ENCODE measurements around the gene RFFL. TPM values are rescaled to one million over a fixed set of nuclear protein-coding genes. Genes with fewer than 3 reads are reported as not detected.

Gene RFFL
- polyA plus RNA-seq, 2 of the 4 experiments (the other 2 are of a cell fraction): 22.7 to 35.5 TPM

- POLR2A ChIA-PET: interaction anchor here (2.3 kb wide), 1 partner anchor 17 kb away, joined by 10 read pairs; the partner anchor contains the start of gene RFFL
- no peak for ATAC-seq
- no peaks in the 10 kb centered on the region for H3K9me3 ChIP-seq
- no peak for DNase-seq (ENCODE audit: low read depth in 1 of 2, low spot score in 1 of 2)
- peak overlapping the region; percentile 88 to 96 for H3K27ac ChIP-seq
- CTCF ChIA-PET: interaction anchor here (0.9 to 2.7 kb wide), 8 partner anchors 8 to 83 kb away, joined by 3 to 13 read pairs (median 4); no protein-coding TSS in a partner anchor
- WGBS (ENCODE audit: missing lambda C conversion rate): 31% methylated on average over 1 of the region's 1 CpG
- peak overlapping the region; percentile 90 for H3K4me2 ChIP-seq
- no peak overlapping the region for H3K4me3 ChIP-seq
- H3K4me1 ChIP-seq: peaks cover 95% of the 10 kb centered on the region
- FAIRE-seq: no peak
- TF ChIP-seq RARB (CRISPR knock-in tag; IDR thresholded peaks at IDR 0.05) (no peak), RCOR1 (IDR thresholded peaks at IDR 0.05; ENCODE audit: low read depth, low read length) (no peak), JUN (IDR thresholded peaks at IDR 0.05) (no peak), BCL3 (IDR thresholded peaks at IDR 0.05) (no peak), NR3C1 (IDR thresholded peaks at IDR 0.05) (no peak), KDM5A (IDR thresholded peaks at IDR 0.05) (no peak), HOXA7 (CRISPR knock-in tag; IDR thresholded peaks at IDR 0.05) (no peak)
These were observed 17.0 kb upstream of the RFFL start for GRCh38 chr17:35080536-35080935.

GRCh38 chr17:35079547-35080423 lies 16.3 kb upstream of the RFFL start:
- WGBS (ENCODE audit: missing lambda C conversion rate): 96% methylated on average over 1 of the region's 1 CpG
- ChIA-PET POLR2A (interaction anchor here (1.2 to 2.3 kb wide), 2 partner anchors 10 to 17 kb away, joined by 4 to 10 read pairs; partner anchors contain the start of gene RFFL), CTCF (interaction anchor here (0.6 to 2.7 kb wide), 11 partner anchors 8 to 684 kb away, joined by 3 to 13 read pairs (median 4); no protein-coding TSS in a partner anchor)
- peak overlapping the region; percentile 90 for H3K4me2 ChIP-seq
- peaks cover 95% of the 10 kb centered on the region for H3K4me1 ChIP-seq
- H3K9me3 ChIP-seq: no peaks in the 10 kb centered on the region
- H3K27ac ChIP-seq: peak overlapping the region; percentile 88 to 96
- ATAC-seq (peak; percentile 74 to 80; a peak in 5 of 6 replicates), DNase-seq (ENCODE audit: low read depth in 1 of 2, low spot score in 1 of 2) (peak in 1 of 2 experiments; percentile 82), FAIRE-seq (peak; percentile 74)
- H3K4me3 ChIP-seq: no peak overlapping the region
- TF ChIP-seq FOSB (CRISPR knock-in tag; IDR thresholded peaks at IDR 0.05): 0 out of 2 replicates have a peak, but pooled peaks have one; percentile 44
- no peak for TF ChIP-seq HOXA7 (CRISPR knock-in tag; IDR thresholded peaks at IDR 0.05)
- TF ChIP-seq BHLHE40 (IDR thresholded peaks at IDR 0.05; ENCODE audit: low read depth, low read length): no peak
- TF ChIP-seq CTCF (IDR thresholded peaks at IDR 0.05): no peak
- TF ChIP-seq HOXB13 (CRISPR knock-in tag; IDR thresholded peaks at IDR 0.05; ENCODE audit: low read depth): no peak
- TF ChIP-seq CEBPB (IDR thresholded peaks at IDR 0.05): peak; percentile 45 to 72; a peak in 3 of 4 replicates
- no peak for TF ChIP-seq PHF8 (IDR thresholded peaks at IDR 0.05; ENCODE audit: borderline replicate concordance, low read depth)
- TF ChIP-seq POLR2AphosphoS2 (conservative IDR thresholded peaks at IDR 0.05; ENCODE audit: low read length): no peak
- TF ChIP-seq PBX3 (IDR thresholded peaks at IDR 0.05): no peak; the same call in 1 of the 2 replicates
- TF ChIP-seq KDM1A (IDR thresholded peaks at IDR 0.05; ENCODE audit: low read depth): no peak
- TF ChIP-seq USF2 (IDR thresholded peaks at IDR 0.05): no peak
- TF ChIP-seq BCL3 (IDR thresholded peaks at IDR 0.05): peak; percentile 28; the same call in 1 of the 3 replicates
- peak; percentile 39 to 71; a peak in 2 of 5 replicates for TF ChIP-seq JUN (IDR thresholded peaks at IDR 0.05)
- TF ChIP-seq HOXB5 (CRISPR knock-in tag; IDR thresholded peaks at IDR 0.05): no peak
- TF ChIP-seq RNF2 (IDR thresholded peaks at IDR 0.05; ENCODE audit: borderline replicate concordance, low read depth): no peak
- TF ChIP-seq RCOR1 (IDR thresholded peaks at IDR 0.05; ENCODE audit: low read depth, low read length): no peak
- no peak for TF ChIP-seq ESRRA (IDR thresholded peaks at IDR 0.05; ENCODE audit: borderline replicate concordance, low read length)
- TF ChIP-seq HMGXB4 (CRISPR knock-in tag; IDR thresholded peaks at IDR 0.05; ENCODE audit: borderline replicate concordance): no peak
- TF ChIP-seq NR3C1 (IDR thresholded peaks at IDR 0.05): no peak
- peak; percentile 48; the same call in 1 of the 2 replicates for TF ChIP-seq FOSL2 (IDR thresholded peaks at IDR 0.05)
- peak; percentile 78 for TF ChIP-seq FOSL2 (CRISPR knock-in tag; IDR thresholded peaks at IDR 0.05)
- peak; percentile 65; the same call in 1 of the 2 replicates for TF ChIP-seq GATA3 (IDR thresholded peaks at IDR 0.05; ENCODE audit: borderline replicate concordance)
- TF ChIP-seq ZC3H11A (IDR thresholded peaks at IDR 0.05): no peak
- no peak for TF ChIP-seq ZSCAN20 (CRISPR knock-in tag; IDR thresholded peaks at IDR 0.05)
- no peak for TF ChIP-seq CBX8 (IDR thresholded peaks at IDR 0.05)
